Head of caudate nucleus (tissue), 42 donors: ENCODE measurements around the gene KDSR.
"Not testable (repeated sequence)": the region's sequence is repeated elsewhere in the genome, so short reads cannot be mapped to it uniquely, and the experiment has no call there.

ENCODE experiments used
- DNase-seq, 42 donors: peaks; one replicate each; pipeline versions ENCODE4 v3.0.0 to v3.0.0-alpha.2; 2020 to 2021; ENCODE audit warnings: mixed read lengths in 7 of 42
- intact Hi-C: fragments of 100-400 bp; cut with DNase I; formaldehyde crosslinking; loops from one replicate; pipeline ENCODE4 v1.15.0; 2022

KDSR gene

DNA sequence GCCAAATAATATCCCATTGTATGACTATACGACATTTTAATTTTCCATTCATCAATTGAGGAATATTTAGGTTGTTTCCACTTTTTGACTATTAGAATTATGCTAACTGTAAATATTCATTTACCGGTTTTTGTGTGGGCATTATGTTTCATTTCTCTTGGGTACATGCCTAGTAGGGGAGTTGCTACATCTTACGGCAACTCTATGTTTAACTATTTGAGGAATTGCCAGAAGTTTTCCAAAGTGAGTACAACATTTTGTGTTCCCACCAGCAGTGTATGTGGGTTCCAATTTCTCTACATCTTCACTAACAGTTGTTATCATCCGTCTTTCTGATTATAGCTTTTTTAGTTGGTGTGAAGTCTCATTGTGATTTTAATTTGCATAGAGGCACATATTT, 1.6 kb upstream of the KDSR start:
- DNase-seq, result no peak
- intact Hi-C loops, result loop anchor here (5.0 kb wide), 1 partner anchor 46 kb away; no protein-coding TSS in a partner anchor

DNA sequence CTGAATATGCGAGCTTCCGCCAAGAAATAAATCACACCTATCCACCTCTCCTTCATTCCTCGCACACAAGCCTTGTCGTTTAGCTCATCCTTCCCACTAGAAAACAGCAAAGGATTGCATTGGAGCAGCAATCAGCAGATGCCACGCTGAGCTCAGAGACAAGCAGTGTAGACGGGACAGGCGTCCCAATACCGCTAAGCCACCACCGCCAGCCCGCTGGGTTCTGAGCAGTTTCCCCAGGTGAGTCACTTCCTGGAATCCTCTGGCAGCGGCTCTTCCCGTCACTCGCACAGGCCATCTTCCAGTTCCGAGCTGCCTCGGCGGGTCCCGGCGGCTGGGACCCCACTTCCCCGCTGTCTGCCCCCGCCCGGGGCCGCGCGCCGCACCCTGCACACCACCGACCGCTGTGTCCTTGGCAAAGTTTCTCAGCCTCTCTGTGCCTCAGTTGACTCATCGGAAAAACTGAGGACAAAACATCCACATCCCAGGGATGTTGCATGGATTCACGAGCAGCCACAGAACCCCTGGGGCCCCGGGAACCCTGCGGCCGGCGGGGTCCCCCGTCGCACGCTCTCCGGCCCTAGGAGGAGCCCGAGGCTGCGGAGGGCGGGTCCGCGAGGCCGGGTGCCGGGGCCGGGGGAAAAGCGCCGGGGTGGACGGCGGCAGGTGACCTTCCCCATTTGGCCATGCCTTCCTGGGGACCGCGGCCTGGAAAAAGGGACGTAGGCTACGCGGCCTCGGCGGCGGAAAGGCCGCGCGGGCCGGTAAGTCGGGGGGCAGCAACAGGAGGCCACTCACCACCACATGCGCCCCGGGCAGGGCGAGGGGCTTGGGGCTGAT, 573 bp downstream of the KDSR start:
- intact Hi-C loops, result loop anchor here (1.0 to 5.0 kb wide), 2 partner anchors 44 to 56 kb away; partner anchors contain the start of gene VPS4B
- peak; percentile 7 to 84 (median 54) for DNase-seq

GRCh38 chr18:63365876-63366212, 1.2 kb downstream of the KDSR start:
- peak in 25 of 42 donors; percentile 5 to 61 (median 29) for DNase-seq
- intact Hi-C loops, result loop anchor here (5.0 kb wide), 1 partner anchor 44 kb away; no protein-coding TSS in a partner anchor

GRCh38 chr18:63363951-63364350, 3.1 kb downstream of the KDSR start:
- intact Hi-C loops, result no loop called here
- no peak for DNase-seq

GRCh38 chr18:63363420-63363819, 3.6 kb downstream of the KDSR start:
- DNase-seq, intact Hi-C loops: not testable (repeated sequence)

GRCh38 chr18:63356272-63356896, 10.6 kb downstream of the KDSR start:
- intact Hi-C loops, result no loop called here
- no peak for DNase-seq

- DNase-seq, result no peak
- intact Hi-C loops, result no loop called here
These were observed 16.8 kb downstream of the KDSR start for GRCh38 chr18:63350230-63350629.

GRCh38 chr18:63348508-63349136, 18.4 kb downstream of the KDSR start:
- intact Hi-C loops, result no loop called here
- DNase-seq, result no peak

DNA sequence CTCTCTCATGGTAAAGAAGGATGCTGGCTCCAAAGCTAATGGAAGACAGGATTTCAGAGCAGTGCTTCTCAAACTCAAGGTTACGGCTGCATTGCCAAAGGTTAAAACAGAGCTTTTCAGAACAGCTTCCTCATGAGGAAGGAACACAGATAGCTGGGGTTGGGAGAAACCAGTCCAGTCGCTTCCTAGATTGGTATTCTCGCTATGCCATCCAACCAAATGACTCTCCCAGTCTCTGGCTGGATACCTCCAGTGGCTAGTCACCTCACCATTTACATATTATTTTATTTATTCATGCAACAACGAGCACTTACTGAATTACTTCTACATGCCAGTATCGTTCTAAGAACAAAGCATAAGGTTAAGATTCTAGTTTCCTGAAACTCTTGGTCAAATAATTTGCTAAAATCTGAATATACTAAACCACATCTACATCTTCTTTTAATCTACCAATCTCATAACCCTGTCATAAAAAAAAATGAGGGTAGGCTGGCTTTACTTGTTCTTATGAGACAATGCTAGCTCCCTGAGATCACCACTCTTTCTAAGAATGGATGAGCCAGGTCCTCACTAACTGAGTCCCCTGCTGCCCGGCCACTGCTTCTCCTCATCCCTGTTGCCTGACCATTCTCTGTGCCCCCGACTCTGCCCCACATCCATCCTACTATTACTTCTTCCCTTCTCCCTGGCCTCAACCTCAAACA, 20.4 kb downstream of the KDSR start:
- intact Hi-C loops, result no loop called here
- no peak for DNase-seq

DNA sequence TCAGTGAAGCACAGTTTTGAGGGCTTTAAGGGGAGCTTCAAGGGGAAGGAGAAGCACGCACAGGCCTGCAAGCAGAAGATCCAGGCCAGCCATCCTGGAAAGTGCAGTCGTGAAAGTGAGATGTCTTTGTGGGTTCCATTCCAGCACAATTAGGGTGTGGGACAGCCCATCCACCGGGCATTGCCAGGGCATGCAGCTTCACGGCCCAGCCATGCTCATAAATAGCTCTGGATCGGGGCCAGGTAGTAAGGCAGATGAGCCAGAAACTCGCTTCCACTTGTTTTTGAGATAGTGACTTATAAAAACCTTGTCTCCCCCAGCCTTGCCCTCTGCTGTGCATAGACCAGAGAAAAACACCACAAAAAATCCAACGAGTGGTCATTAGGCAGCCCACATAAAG, 21.0 kb downstream of the KDSR start:
- DNase-seq, result peak in 9 of 42 donors; percentile 10 to 59 (median 17)
- intact Hi-C loops, result no loop called here

- intact Hi-C loops, result no loop called here
- no peak for DNase-seq
These were observed 22.1 kb downstream of the KDSR start for GRCh38 chr18:63344918-63345317.

DNA sequence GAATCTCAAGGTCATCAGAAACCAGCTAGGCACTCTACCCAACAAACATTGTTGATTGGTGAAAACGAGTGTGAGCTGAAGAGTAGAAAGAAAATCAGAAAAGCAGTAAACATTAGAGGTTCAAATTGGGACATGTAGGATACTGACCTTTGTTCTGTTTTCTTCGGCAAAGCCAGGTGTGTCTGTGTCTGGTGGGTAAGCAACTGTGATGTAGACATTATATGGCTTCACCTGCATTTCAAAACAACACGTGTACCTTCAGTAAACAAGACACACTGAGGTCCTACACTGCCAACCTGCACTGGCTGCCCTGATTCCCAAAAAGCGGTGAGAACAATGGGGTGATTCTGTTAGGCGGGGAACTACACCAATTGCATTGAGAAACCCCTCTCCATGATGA, 22.7 kb downstream of the KDSR start:
- intact Hi-C loops, result no loop called here
- DNase-seq, result no peak

- intact Hi-C loops, result no loop called here
- peak in 27 of 42 donors; percentile 24 to 77 (median 44) for DNase-seq
These were observed 24.8 kb downstream of the KDSR start for GRCh38 chr18:63342206-63342605.

GRCh38 chr18:63339920-63340484, 27.0 kb downstream of the KDSR start:
- DNase-seq, result peak in 21 of 42 donors; percentile 20 to 76 (median 42)
- intact Hi-C loops, result no loop called here

DNA sequence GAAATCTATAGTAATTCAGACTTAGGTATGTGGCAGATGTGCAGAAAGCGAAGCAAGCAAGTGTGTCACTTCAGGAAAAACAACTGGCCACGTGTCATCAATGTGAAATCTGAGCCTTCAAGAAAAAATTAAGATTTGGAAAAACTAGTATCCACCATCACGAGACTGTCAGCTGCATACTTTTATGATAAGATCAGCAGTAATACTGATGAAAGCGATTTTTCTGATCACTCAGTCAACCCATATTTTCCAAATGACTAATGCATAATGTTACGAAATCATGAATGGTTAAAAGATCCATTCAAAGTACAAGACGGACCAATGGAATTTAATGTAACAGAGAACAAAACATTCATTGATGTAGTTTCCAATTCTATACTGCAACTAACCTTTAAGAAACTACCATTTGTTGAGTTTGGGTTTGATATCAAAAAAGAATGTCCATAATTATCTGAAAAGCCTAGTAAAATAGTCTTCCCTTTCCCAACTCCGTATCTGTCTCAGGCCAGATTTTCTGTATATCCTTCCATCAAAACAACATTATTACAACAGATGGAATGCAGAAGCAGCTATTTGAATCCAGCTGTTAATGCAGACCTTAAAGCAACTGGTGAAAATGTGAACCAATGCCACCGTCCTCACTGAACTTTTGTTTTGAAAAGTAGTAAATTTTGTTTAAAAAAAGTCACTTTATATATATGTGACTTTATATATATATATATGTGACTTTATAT, 30.5 kb downstream of the KDSR start:
- intact Hi-C loops, result no loop called here
- no peak for DNase-seq

GRCh38 chr18:63331105-63331504, 35.9 kb downstream of the KDSR start:
- no peak for DNase-seq
- intact Hi-C loops, result no loop called here

- intact Hi-C loops, result no loop called here
- DNase-seq, result no peak
These were observed 37.4 kb downstream of the KDSR start for GRCh38 chr18:63329431-63330145.

DNA sequence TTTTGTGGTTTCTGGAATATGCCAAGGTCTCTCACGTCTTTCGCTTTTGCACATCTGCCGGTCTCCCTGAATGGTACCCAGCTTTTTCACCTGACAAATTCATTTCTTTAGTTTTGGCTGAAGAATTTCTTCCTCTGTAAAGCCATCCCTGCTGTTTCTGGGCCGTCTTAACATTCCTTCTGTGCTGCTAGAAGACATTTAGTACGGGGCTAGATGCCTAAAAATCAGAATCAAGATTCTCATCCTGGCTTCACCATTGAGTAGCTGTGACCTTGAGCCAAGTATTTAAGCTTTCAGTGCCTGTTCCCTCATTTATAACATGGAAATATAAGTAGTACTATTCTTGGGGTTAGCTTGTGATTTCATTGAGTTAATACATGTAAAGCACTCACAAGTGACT, 41.0 kb downstream of the KDSR start:
- intact Hi-C loops, result no loop called here
- DNase-seq, result no peak
